ENCODE results near the gene PTCRA. TPM values are rescaled to one million over a fixed set of nuclear protein-coding genes. Genes with fewer than 3 reads are reported as not detected.
"Not testable (repeated sequence)": the region's sequence is repeated elsewhere in the genome, so short reads cannot be mapped to it uniquely, and the experiment has no call there.

PTCRA gene
- total and polyA plus RNA-seq, 7 experiments from 2014 or later: 0.56 to 0.93 TPM; not detected in 5

DNA sequence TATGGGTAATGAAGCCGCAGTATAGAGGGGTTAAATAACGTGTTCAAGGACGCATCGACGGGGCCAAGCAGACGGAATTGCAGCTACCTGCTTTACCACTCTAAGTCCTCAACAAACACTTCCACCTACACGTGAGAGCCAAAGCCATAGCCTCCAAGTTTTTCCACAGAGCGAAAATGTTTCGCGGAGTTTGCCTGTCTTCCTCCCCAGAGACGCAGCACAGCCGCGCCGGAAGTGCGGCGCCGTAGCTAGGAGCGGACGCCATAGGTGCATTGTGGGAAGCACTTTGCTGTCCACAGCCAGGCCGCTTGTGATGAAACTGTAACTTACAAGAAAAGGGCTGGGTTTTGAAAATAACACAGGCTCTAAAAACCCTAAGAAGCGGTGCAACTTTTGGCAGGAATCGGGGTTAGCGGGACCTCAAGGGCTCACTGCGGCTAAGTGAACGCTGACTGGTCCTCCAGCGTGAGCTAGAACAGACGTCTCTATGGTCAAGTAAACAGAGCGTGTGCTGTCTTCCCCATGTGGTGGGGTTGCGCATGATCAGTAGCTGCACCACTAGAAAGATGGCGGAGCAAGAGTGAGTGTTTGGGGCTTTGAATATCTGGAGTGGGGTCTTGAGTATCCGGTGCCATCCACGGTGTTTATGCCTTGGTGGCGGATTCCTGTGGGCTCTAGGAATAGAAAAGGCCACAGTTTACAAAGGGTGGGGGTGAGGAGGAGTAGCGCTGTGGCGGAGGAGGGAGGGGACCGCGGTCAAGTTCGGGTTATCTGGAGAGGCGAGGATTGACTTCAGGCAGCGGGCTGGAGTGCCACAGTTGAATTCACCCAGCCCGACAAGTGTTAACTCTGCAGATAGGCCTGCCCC is 36.2 kb upstream of the PTCRA start, which contains the start of gene RPL7L1:
RPL7L1 (plus strand) TSS at position 245 of the 868 bp plus-strand sequence; CDS start at position 540, 295 bp downstream.
- no peaks in the 10 kb centered on the region for H3K9me3 ChIP-seq (ENCODE audit: control insufficient read depth in 2 of 3, low read length in 3 of 3)
- H3K27ac ChIP-seq (ENCODE audit: low read depth, low read length): peak within 1 kb of the TSS; percentile 89
- ChIA-PET POLR2A (interaction anchor here (0.8 to 6.3 kb wide), 34 partner anchors 9 to 1092 kb away, joined by 3 to 101 read pairs (median 6); partner anchors contain the start of genes BICRAL, CNPY3, CUL7 and KLHDC3), CTCF (interaction anchor here (0.6 to 5.3 kb wide), 9 partner anchors 11 to 264 kb away, joined by 3 to 50 read pairs (median 3); a partner anchor contains a TSS)
- peak; percentile 95 for ATAC-seq
- H3K27me3 ChIP-seq (ENCODE audit: control insufficient read depth in 2 of 2, insufficient read depth in 2 of 2, low read length in 2 of 2): no peaks in the 10 kb centered on the region
- peaks cover 5 to 7% of the 10 kb centered on the region in 2 donors for H3K4me1 ChIP-seq (ENCODE audit: control insufficient read depth in 2 of 2, insufficient read depth in 2 of 2, low read length in 2 of 2)
- intact Hi-C loops (cut with micrococcal nuclease): loop anchor here (1.0 to 5.0 kb wide), 14 partner anchors 11 to 1092 kb away; partner anchors contain the start of genes CNPY3 (in 2 of the 2), TBCC (in 2 of the 2), ABCC10 (in 1 of the 2) and BICRAL (in 1 of the 2)
- Mint-ChIP-seq H3K36me3 (peaks cover 6 to 20% (median 15%) of the 10 kb centered on the region in 5 donors), H3K27me3 (no peaks in the 10 kb centered on the region), H3K4me3 (peak within 1 kb of the TSS; percentile 93 to 99 (median 96)), H3K4me1 (peaks cover 7 to 40% (median 29%) of the 10 kb centered on the region in 7 donors), H3K27ac (peak within 1 kb of the TSS; percentile 98 to 100 (median 99)), H3K9me3 (no peaks in the 10 kb centered on the region)
- peak within 1 kb of the TSS; percentile 82 for H3K4me3 ChIP-seq (ENCODE audit: low read length)
- peaks cover 11 to 28% (median 14%) of the 10 kb centered on the region in 3 experiments for H3K36me3 ChIP-seq (ENCODE audit: control insufficient read depth in 2 of 3, insufficient read depth in 3 of 3, low read length in 3 of 3)
- DNase-seq: peak; percentile 70 to 93 (median 88)

DNA sequence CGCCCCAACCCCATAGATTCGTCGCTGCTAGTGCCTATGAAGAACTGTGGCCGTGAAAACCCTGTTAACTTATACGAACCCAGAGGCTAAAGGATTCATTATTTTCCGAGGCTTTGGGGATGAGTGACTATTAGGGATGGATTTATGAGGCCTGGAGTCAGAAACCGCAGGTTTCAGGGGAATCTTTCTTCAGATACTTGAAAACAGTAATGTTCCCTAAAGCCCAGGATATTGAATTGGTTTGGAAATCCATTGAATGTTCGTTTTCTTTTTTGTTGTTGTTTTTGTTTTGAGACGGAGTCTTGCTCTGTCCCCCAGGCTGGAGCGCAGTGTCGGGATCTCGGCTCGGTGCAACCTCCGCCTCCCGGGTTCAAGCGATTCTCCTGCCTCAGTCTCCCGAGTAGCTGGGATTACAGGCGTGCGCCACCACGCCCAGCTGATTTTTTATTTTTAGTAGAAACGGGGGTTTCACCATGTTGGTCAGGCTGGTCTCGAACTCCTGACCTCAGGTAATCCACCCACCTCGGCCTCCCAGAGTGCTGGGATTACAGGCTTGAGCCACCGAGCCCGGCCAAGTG is 35.5 kb upstream of the PTCRA start:
- H3K4me3 Mint-ChIP-seq: peak overlapping the region; percentile 93 to 99 (median 96)
- Histone ChIP-seq H3K4me3 (ENCODE audit: low read length) (peak overlapping the region; percentile 82), H3K27ac (ENCODE audit: low read depth, low read length) (peak overlapping the region; percentile 89), H3K36me3 (ENCODE audit: control insufficient read depth in 2 of 3, insufficient read depth in 3 of 3, low read length in 3 of 3) (peaks cover 15 to 35% (median 19%) of the 10 kb centered on the region in 3 experiments)
- H3K27ac Mint-ChIP-seq: peak overlapping the region; percentile 98 to 100 (median 99)
- H3K4me1 ChIP-seq (ENCODE audit: control insufficient read depth in 2 of 2, insufficient read depth in 2 of 2, low read length in 2 of 2); DNase-seq; H3K9me3 Mint-ChIP-seq; H3K9me3 ChIP-seq (ENCODE audit: control insufficient read depth in 2 of 3, low read length in 3 of 3); H3K27me3 ChIP-seq (ENCODE audit: control insufficient read depth in 2 of 2, insufficient read depth in 2 of 2, low read length in 2 of 2); ATAC-seq; H3K27me3 Mint-ChIP-seq; intact Hi-C loops (cut with micrococcal nuclease): not testable (repeated sequence)
- POLR2A ChIA-PET: interaction anchor here (0.8 to 6.3 kb wide), 25 partner anchors 10 to 1093 kb away, joined by 3 to 101 read pairs (median 7); partner anchors contain the start of genes BICRAL, CNPY3, CUL7 and KLHDC3
- CTCF ChIA-PET: interaction anchor here (0.8 to 5.3 kb wide), 5 partner anchors 13 to 218 kb away, joined by 3 to 50 read pairs (median 3); no protein-coding TSS in a partner anchor
- H3K4me1 Mint-ChIP-seq: peaks cover 7 to 40% (median 29%) of the 10 kb centered on the region in 7 donors
- peaks cover 6 to 23% (median 18%) of the 10 kb centered on the region in 5 donors for H3K36me3 Mint-ChIP-seq

DNA sequence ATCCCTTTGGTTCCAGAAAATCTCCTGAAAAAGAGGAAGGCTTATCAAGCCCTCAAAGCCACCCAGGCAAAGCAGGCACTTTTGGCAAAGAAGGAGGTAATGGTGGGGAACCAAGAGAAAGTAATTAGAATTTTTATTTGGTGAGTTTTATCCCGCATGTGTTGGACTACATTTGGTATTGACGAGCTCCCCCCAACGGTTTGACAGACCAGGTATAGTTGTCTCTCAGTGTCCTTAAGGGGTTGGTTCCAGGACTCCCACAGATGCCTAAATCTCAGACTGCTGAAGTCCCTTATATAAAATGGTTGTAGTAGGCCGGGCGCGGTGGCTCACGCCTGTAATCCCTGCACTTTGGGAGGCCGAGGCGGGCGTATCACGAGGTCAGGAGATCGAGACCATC is 35.0 kb upstream of the PTCRA start:
- ChIA-PET POLR2A (interaction anchor here (0.6 to 6.3 kb wide), 8 partner anchors 10 to 344 kb away, joined by 3 to 101 read pairs (median 6); partner anchors contain the start of genes BICRAL, CNPY3 and TBCC), CTCF (interaction anchor here (1.5 kb wide), 1 partner anchor 20 kb away, joined by 3 read pairs; no protein-coding TSS in a partner anchor)
- peak overlapping the region; percentile 98 to 100 (median 99) for H3K27ac Mint-ChIP-seq
- H3K9me3 ChIP-seq (ENCODE audit: control insufficient read depth in 2 of 3, low read length in 3 of 3); ATAC-seq; intact Hi-C loops (cut with micrococcal nuclease); H3K27me3 ChIP-seq (ENCODE audit: control insufficient read depth in 2 of 2, insufficient read depth in 2 of 2, low read length in 2 of 2); H3K27me3 Mint-ChIP-seq; DNase-seq; H3K4me1 ChIP-seq (ENCODE audit: control insufficient read depth in 2 of 2, insufficient read depth in 2 of 2, low read length in 2 of 2); H3K9me3 Mint-ChIP-seq: not testable (repeated sequence)
- H3K27ac ChIP-seq (ENCODE audit: low read depth, low read length): peak overlapping the region; percentile 89
- H3K36me3 ChIP-seq (ENCODE audit: control insufficient read depth in 2 of 3, insufficient read depth in 3 of 3, low read length in 3 of 3): peaks cover 20 to 41% (median 23%) of the 10 kb centered on the region in 3 experiments
- peak overlapping the region; percentile 93 to 99 (median 96) for H3K4me3 Mint-ChIP-seq
- peaks cover 6 to 25% (median 19%) of the 10 kb centered on the region in 5 donors for H3K36me3 Mint-ChIP-seq
- H3K4me3 ChIP-seq (ENCODE audit: low read length): peak overlapping the region; percentile 82
- peaks cover 7 to 40% (median 29%) of the 10 kb centered on the region in 7 donors for H3K4me1 Mint-ChIP-seq

DNA sequence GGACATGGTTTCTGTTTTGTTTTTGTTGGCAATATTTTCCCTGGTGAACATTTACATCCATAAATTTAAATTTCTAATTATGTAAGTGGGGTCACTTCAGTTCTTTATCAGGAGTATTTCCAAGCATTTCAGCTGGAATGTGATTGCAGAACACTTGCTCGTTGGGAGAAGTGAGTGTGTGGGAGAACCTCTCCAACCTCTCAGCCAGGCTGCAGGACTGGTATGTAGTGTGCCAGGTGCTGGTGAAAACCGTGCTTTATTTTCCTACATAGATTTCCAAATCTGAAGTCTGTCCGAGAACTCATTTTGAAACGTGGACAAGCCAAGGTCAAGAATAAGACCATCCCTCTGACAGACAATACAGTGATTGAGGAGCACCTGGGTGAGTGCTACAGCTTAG is 30.2 kb upstream of the PTCRA start:
- ATAC-seq (no peak), DNase-seq (no peak)
- Mint-ChIP-seq H3K4me1 (peaks cover under 1 to 32% (median 29%) of the 10 kb centered on the region in 7 donors), H3K9me3 (no peaks in the 10 kb centered on the region), H3K27me3 (no peaks in the 10 kb centered on the region), H3K27ac (peak overlapping the region in 1 of 9 donors; percentile 66), H3K36me3 (peaks cover 6 to 28% (median 23%) of the 10 kb centered on the region in 5 donors), H3K4me3 (no peak overlapping the region)
- peaks cover 0 to 7% of the 10 kb centered on the region in 2 donors for H3K4me1 ChIP-seq (ENCODE audit: control insufficient read depth in 2 of 2, insufficient read depth in 2 of 2, low read length in 2 of 2)
- intact Hi-C loops (cut with micrococcal nuclease): no loop called here
- no peaks in the 10 kb centered on the region for H3K9me3 ChIP-seq (ENCODE audit: control insufficient read depth in 2 of 3, low read length in 3 of 3)
- H3K27ac ChIP-seq (ENCODE audit: low read depth, low read length): no peak overlapping the region
- peaks cover 22 to 50% (median 23%) of the 10 kb centered on the region in 3 experiments for H3K36me3 ChIP-seq (ENCODE audit: control insufficient read depth in 2 of 3, insufficient read depth in 3 of 3, low read length in 3 of 3)
- POLR2A ChIA-PET: interaction anchor here (0.6 to 0.8 kb wide), 3 partner anchors 84 to 1409 kb away, joined by 4 to 6 read pairs (median 5); no protein-coding TSS in a partner anchor
- no peak overlapping the region for H3K4me3 ChIP-seq (ENCODE audit: low read length)
- CTCF ChIA-PET: interaction anchor here (0.6 to 1.4 kb wide), 3 partner anchors 11 to 210 kb away, joined by 3 to 4 read pairs (median 3); no protein-coding TSS in a partner anchor
- H3K27me3 ChIP-seq (ENCODE audit: control insufficient read depth in 2 of 2, insufficient read depth in 2 of 2, low read length in 2 of 2): no peaks in the 10 kb centered on the region

DNA sequence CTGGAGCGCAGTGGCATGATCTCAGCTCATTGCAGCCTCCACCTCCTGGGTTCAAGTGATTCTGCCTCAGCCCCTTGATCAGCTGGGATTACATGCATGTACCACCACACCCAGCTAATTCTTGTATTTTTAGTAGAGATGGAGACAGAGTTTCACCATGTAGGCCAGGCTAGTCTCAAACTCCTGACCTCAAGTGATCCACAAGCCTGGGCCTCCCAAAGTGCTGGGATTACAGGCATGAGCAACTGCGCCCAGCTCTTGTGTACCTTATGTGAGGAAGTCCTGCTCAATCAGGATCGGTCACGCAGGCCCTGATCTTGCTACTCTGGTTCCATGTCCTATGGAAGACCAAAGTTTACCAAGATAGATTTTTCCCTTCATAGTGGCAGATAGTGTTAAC is 27.7 kb upstream of the PTCRA start:
- H3K9me3 Mint-ChIP-seq; H3K9me3 ChIP-seq (ENCODE audit: control insufficient read depth in 2 of 3, low read length in 3 of 3); H3K4me1 ChIP-seq (ENCODE audit: control insufficient read depth in 2 of 2, insufficient read depth in 2 of 2, low read length in 2 of 2); H3K4me3 ChIP-seq (ENCODE audit: low read length); CTCF ChIA-PET; DNase-seq; H3K27me3 Mint-ChIP-seq; intact Hi-C loops (cut with micrococcal nuclease); ATAC-seq; H3K27ac ChIP-seq (ENCODE audit: low read depth, low read length); H3K27me3 ChIP-seq (ENCODE audit: control insufficient read depth in 2 of 2, insufficient read depth in 2 of 2, low read length in 2 of 2): not testable (repeated sequence)
- Mint-ChIP-seq H3K36me3 (peaks cover 6 to 25% (median 20%) of the 10 kb centered on the region in 5 donors), H3K27ac (peak overlapping the region in 5 of 9 donors; percentile 22 to 98 (median 32)), H3K4me3 (peak overlapping the region in 1 of 10 donors; percentile 7), H3K4me1 (peaks cover 0 to 33% (median 26%) of the 10 kb centered on the region in 7 donors)
- H3K36me3 ChIP-seq (ENCODE audit: control insufficient read depth in 2 of 3, insufficient read depth in 3 of 3, low read length in 3 of 3): peaks cover 22 to 36% (median 23%) of the 10 kb centered on the region in 3 experiments
- POLR2A ChIA-PET: interaction anchor here (0.7 to 0.9 kb wide), 3 partner anchors 10 to 237 kb away, joined by 3 to 4 read pairs (median 3); no protein-coding TSS in a partner anchor
